ENCODE measurements around the gene PTPN5.

DNA sequence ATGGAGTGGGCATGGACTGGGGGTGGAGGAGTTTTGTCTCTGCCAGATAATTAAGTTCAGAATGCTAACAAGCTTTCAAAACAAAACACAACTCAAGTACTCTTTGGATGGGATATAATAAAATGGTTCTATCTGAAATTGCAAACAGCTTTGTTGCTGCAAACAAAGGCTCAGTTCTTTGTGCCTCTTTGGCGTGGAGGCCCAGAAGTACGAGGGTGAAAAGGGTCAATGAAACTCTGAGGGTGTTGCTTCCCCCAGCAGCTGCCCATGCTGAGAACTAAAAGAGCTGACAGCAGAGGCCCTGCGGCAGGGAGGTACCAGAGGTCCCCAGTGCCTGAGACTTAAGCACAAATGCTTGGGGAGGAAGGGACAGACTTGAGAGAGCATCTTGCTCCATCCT lies 39.1 kb downstream of the PTPN5 start:
- TF ChIP-seq, protein P1, sequence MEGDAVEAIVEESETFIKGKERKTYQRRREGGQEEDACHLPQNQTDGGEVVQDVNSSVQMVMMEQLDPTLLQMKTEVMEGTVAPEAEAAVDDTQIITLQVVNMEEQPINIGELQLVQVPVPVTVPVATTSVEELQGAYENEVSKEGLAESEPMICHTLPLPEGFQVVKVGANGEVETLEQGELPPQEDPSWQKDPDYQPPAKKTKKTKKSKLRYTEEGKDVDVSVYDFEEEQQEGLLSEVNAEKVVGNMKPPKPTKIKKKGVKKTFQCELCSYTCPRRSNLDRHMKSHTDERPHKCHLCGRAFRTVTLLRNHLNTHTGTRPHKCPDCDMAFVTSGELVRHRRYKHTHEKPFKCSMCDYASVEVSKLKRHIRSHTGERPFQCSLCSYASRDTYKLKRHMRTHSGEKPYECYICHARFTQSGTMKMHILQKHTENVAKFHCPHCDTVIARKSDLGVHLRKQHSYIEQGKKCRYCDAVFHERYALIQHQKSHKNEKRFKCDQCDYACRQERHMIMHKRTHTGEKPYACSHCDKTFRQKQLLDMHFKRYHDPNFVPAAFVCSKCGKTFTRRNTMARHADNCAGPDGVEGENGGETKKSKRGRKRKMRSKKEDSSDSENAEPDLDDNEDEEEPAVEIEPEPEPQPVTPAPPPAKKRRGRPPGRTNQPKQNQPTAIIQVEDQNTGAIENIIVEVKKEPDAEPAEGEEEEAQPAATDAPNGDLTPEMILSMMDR (IDR thresholded peaks at IDR 0.05): no peak
- TF ChIP-seq POLR2A (IDR thresholded peaks at IDR 0.05): no peak
